H9 (cell line): Measurements from ENCODE around the gene C3orf20. TPM values are rescaled to one million over a fixed set of nuclear protein-coding genes. Genes with fewer than 3 reads are reported as not detected.
"Not testable (repeated sequence)": the region's sequence is repeated elsewhere in the genome, so short reads cannot be mapped to it uniquely, and the experiment has no call there.

Source experiments
- DNase-seq: peaks from one replicate; pipeline ENCODE4 v3.0.0-alpha.2; 2017
- H2AFZ ChIP-seq: one replicate; pipeline ENCODE4 v1.6.1; 2013; ENCODE audit warnings: mild to moderate bottlenecking, low read length, control low read depth, moderate library complexity
- H2AK5ac ChIP-seq: 2 replicates; pipeline ENCODE4 v1.6.1; 2013; ENCODE audit warnings: low read length, control low read depth, mixed read lengths; ENCODE audit not compliant: insufficient read length
- H2BK120ac ChIP-seq: one replicate; pipeline ENCODE4 v1.6.1; 2013; ENCODE audit warnings: low read depth, mild to moderate bottlenecking, low read length, control low read depth, inconsistent platforms; ENCODE audit not compliant: poor library complexity, severe bottlenecking
- H2BK12ac ChIP-seq: 2 replicates; pipeline ENCODE4 v1.6.1; 2013; ENCODE audit warnings: low read length, control low read depth, mixed read lengths, low read depth; ENCODE audit not compliant: insufficient read length
- H2BK15ac ChIP-seq: 2 replicates; pipeline ENCODE4 v1.6.1; 2013; ENCODE audit warnings: low read depth, low read length, control low read depth
- H2BK20ac ChIP-seq: one replicate; pipeline ENCODE4 v1.6.1; 2013; ENCODE audit warnings: low read depth, mild to moderate bottlenecking, low read length, control low read depth, inconsistent platforms; ENCODE audit not compliant: poor library complexity, severe bottlenecking
- H2BK5ac ChIP-seq: 2 replicates; pipeline ENCODE4 v1.6.1; 2013; ENCODE audit warnings: low read length, control low read depth, mixed read lengths; ENCODE audit not compliant: insufficient read length
- H3K14ac ChIP-seq: 2 replicates; pipeline ENCODE4 v1.6.1; 2013; ENCODE audit warnings: low read length, control low read depth; ENCODE audit not compliant: insufficient read depth
- H3K18ac ChIP-seq: 2 replicates; pipeline ENCODE4 v1.6.1; 2013; ENCODE audit warnings: low read depth, mild to moderate bottlenecking, mixed read lengths, low read length, control low read depth; ENCODE audit not compliant: insufficient read length
- H3K23ac ChIP-seq: 2 replicates; pipeline ENCODE4 v1.6.1; 2013; ENCODE audit warnings: low read length, control low read depth, mixed read lengths, low read depth; ENCODE audit not compliant: insufficient read length
- H3K23me2 ChIP-seq: 2 replicates; pipeline ENCODE4 v1.6.1; 2013; ENCODE audit warnings: low read depth, mild to moderate bottlenecking, mixed read lengths, low read length, control low read depth; ENCODE audit not compliant: insufficient read length, poor library complexity, severe bottlenecking
- H3K27ac ChIP-seq: 2 replicates; pipeline ENCODE4 v1.5.1; 2013; ENCODE audit warnings: low read length, control low read depth, mixed read lengths, low read depth; ENCODE audit not compliant: insufficient read length
- H3K27me3 ChIP-seq: 2 replicates; pipeline ENCODE4 v1.6.1; 2013; ENCODE audit warnings: low read length, control low read depth, inconsistent platforms; ENCODE audit not compliant: insufficient read depth
- H3K4ac ChIP-seq: 2 replicates; pipeline ENCODE4 v1.6.1; 2013; ENCODE audit warnings: low read depth, mild to moderate bottlenecking, control low read depth, inconsistent platforms, low read length, moderate library complexity
- H3K4me1 ChIP-seq: 2 replicates; pipeline ENCODE4 v1.6.1; 2013; ENCODE audit warnings: low read length, control low read depth, inconsistent platforms; ENCODE audit not compliant: insufficient read depth
- H3K4me2 ChIP-seq: 2 replicates; pipeline ENCODE4 v1.6.1; 2013; ENCODE audit warnings: low read length, control low read depth, mixed read lengths; ENCODE audit not compliant: insufficient read length, insufficient read depth
- H3K56ac ChIP-seq: 2 replicates; pipeline ENCODE4 v1.6.1; 2013; ENCODE audit warnings: low read depth, mild to moderate bottlenecking, mixed read lengths, low read length, control low read depth; ENCODE audit not compliant: insufficient read length
- H3K79me1 ChIP-seq: 2 replicates; pipeline ENCODE4 v1.6.1; 2013; ENCODE audit warnings: low read depth, mild to moderate bottlenecking, moderate library complexity, low read length, control low read depth, inconsistent platforms; ENCODE audit not compliant: insufficient read depth, poor library complexity, severe bottlenecking
- H3K79me2 ChIP-seq: 2 replicates; pipeline ENCODE4 v1.6.1; 2013; ENCODE audit warnings: low read length, control low read depth, inconsistent platforms; ENCODE audit not compliant: insufficient read depth
- H3K9ac ChIP-seq: 2 replicates; pipeline ENCODE4 v1.6.1; 2013; ENCODE audit warnings: low read length, control low read depth, mixed read lengths; ENCODE audit not compliant: insufficient read length; ENCODE audit errors: extremely low read depth
- H3K9me3 ChIP-seq: one replicate; pipeline ENCODE4 v1.6.1; 2013; ENCODE audit warnings: low read depth, low read length, inconsistent platforms; ENCODE audit not compliant: control insufficient read depth
- H3T11ph ChIP-seq: one replicate; pipeline ENCODE4 v1.6.1; 2013; ENCODE audit warnings: mild to moderate bottlenecking, low read length, control low read depth, inconsistent platforms
- H4K20me1 ChIP-seq: one replicate; pipeline ENCODE4 v1.6.1; 2013; ENCODE audit not compliant: control insufficient read depth, insufficient read length, insufficient read depth
- H4K5ac ChIP-seq: 2 replicates; pipeline ENCODE4 v1.6.1; 2013; ENCODE audit warnings: low read depth, mild to moderate bottlenecking, mixed read lengths, low read length, control low read depth; ENCODE audit not compliant: insufficient read length
- H4K8ac ChIP-seq: replicated peaks from 2 replicates; pipeline ENCODE4 v1.6.1; 2013; ENCODE audit warnings: low read length, control low read depth, mixed read lengths, low read depth; ENCODE audit not compliant: insufficient read length
- H4K91ac ChIP-seq: 2 replicates; pipeline ENCODE4 v1.6.1; 2013; ENCODE audit warnings: low read depth, mild to moderate bottlenecking, moderate library complexity, mixed read lengths, low read length, control low read depth; ENCODE audit not compliant: insufficient read length
- H3K27ac Mint-ChIP-seq, 3 experiments: 2 replicates in 2 of 3; 3 replicates in 1 of 3; pipeline ENCODE4 v1.8.0; 2020 to 2021; ENCODE audit warnings: mixed read lengths in 3 of 3, mild to moderate bottlenecking in 1 of 3, moderate library complexity in 1 of 3
- H3K27me3 Mint-ChIP-seq: 2 replicates; pipeline ENCODE4 v1.8.0; 2021; ENCODE audit warnings: low read depth, mild to moderate bottlenecking, moderate library complexity, mixed read lengths
- H3K36me3 Mint-ChIP-seq, 3 experiments: 2 replicates in 2 of 3; 3 replicates in 1 of 3; pipeline ENCODE4 v1.8.0; 2020 to 2021; ENCODE audit warnings: low read depth in 3 of 3, mixed read lengths in 3 of 3; ENCODE audit not compliant: insufficient read depth in 1 of 3
- H3K4me1 Mint-ChIP-seq, 2 experiments: 2 replicates each; pipeline ENCODE4 v1.8.0; 2020; ENCODE audit warnings: mixed read lengths in 2 of 2
- H3K4me3 Mint-ChIP-seq, 2 experiments: 2 replicates in 1 of 2; 3 replicates in 1 of 2; pipeline ENCODE4 v1.8.0; 2020 to 2021; ENCODE audit warnings: mild to moderate bottlenecking in 2 of 2, mixed read lengths in 2 of 2, moderate library complexity in 1 of 2
- H3K9me3 Mint-ChIP-seq, 2 experiments: 2 replicates in 1 of 2; 3 replicates in 1 of 2; pipeline ENCODE4 v1.8.0; 2020; ENCODE audit warnings: mild to moderate bottlenecking in 2 of 2, mixed read lengths in 2 of 2, moderate library complexity in 1 of 2
- WGBS: extraction: QIAGEN DNeasy Blood & Tissue Kit; methylation state at CpG from one replicate; pipeline ENCODE4 v1.1.7; 2013; ENCODE audit warnings: missing lambda C conversion rate, low lambda C conversion rate, mixed read lengths; ENCODE audit not compliant: insufficient read length; ENCODE audit errors: extremely low coverage; 5-methylcytosine and 5-hydroxymethylcytosine counted together
- total RNA-seq: library from RNA; stranded (reverse); gene quantifications from 2 replicates; pipeline ENCODE4 v1.2.1, GENCODE V29; 2021
- TF ChIP-seq, protein P1 (sequence below): fragments of 200-600 bp; sonication (generic); conservative IDR thresholded peaks from 3 replicates; pipeline ENCODE4 v1.8.0; 2021; ENCODE audit warnings: antibody characterized with exemption, mild to moderate bottlenecking

The C3orf20 gene
- total RNA-seq, 1 experiment from 2014 or later: not detected

- Histone ChIP-seq H3K4ac (no peak overlapping the region), H3K27ac (no peak overlapping the region), H2BK5ac (no peak overlapping the region), H3K4me1 (no peaks in the 10 kb centered on the region), H3K79me2 (no peaks in the 10 kb centered on the region), H3K23me2 (no peaks in the 10 kb centered on the region), H2AK5ac (no peak overlapping the region), H2BK15ac (no peak overlapping the region), H3K14ac (no peak overlapping the region), H2BK12ac (no peak overlapping the region), H4K20me1 (no peaks in the 10 kb centered on the region), H3K9ac (no peak overlapping the region), H2AFZ (no peak overlapping the region), H3K9me3 (no peaks in the 10 kb centered on the region), H3T11ph (no peak overlapping the region), H3K27me3 (no peaks in the 10 kb centered on the region), H4K8ac (no peak overlapping the region), H3K18ac (no peak overlapping the region), H3K23ac (no peak overlapping the region), H4K5ac (no peak overlapping the region), H3K56ac (no peak overlapping the region), H3K4me2 (no peak overlapping the region), H2BK120ac (no peak overlapping the region), H3K79me1 (no peaks in the 10 kb centered on the region), H2BK20ac (no peak overlapping the region), H4K91ac (no peak overlapping the region)
- Mint-ChIP-seq H3K9me3 (peaks cover 17 to 18% of the 10 kb centered on the region in 2 experiments), H3K27me3 (peaks cover 33% of the 10 kb centered on the region), H3K4me3 (no peak overlapping the region), H3K4me1 (no peaks in the 10 kb centered on the region), H3K36me3 (peaks cover 0 to 2% (median 0%) of the 10 kb centered on the region in 3 experiments; a peak in 1 of 7 replicates), H3K27ac (no peak overlapping the region)
- TF ChIP-seq, protein P1, sequence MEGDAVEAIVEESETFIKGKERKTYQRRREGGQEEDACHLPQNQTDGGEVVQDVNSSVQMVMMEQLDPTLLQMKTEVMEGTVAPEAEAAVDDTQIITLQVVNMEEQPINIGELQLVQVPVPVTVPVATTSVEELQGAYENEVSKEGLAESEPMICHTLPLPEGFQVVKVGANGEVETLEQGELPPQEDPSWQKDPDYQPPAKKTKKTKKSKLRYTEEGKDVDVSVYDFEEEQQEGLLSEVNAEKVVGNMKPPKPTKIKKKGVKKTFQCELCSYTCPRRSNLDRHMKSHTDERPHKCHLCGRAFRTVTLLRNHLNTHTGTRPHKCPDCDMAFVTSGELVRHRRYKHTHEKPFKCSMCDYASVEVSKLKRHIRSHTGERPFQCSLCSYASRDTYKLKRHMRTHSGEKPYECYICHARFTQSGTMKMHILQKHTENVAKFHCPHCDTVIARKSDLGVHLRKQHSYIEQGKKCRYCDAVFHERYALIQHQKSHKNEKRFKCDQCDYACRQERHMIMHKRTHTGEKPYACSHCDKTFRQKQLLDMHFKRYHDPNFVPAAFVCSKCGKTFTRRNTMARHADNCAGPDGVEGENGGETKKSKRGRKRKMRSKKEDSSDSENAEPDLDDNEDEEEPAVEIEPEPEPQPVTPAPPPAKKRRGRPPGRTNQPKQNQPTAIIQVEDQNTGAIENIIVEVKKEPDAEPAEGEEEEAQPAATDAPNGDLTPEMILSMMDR: no peak
- WGBS: no CpG with 5 or more reads among the region's 1 CpG
- DNase-seq: no peak
Observed at GRCh38 chr3:14750650-14751049, 75.7 kb downstream of the C3orf20 start.

- not testable (repeated sequence) for H3K27me3 ChIP-seq, H2AFZ ChIP-seq, H3K27ac ChIP-seq, H3K23ac ChIP-seq, H3K9ac ChIP-seq, H3K27ac Mint-ChIP-seq, H3T11ph ChIP-seq, H3K36me3 Mint-ChIP-seq, H3K79me2 ChIP-seq, H2AK5ac ChIP-seq, H3K4me1 ChIP-seq, H2BK12ac ChIP-seq, H3K4me2 ChIP-seq, H3K23me2 ChIP-seq, H3K56ac ChIP-seq, H3K14ac ChIP-seq, H2BK15ac ChIP-seq, H2BK20ac ChIP-seq, H3K18ac ChIP-seq, H3K4me1 Mint-ChIP-seq, H4K20me1 ChIP-seq, H4K91ac ChIP-seq, H2BK120ac ChIP-seq, H4K8ac ChIP-seq, H3K4me3 Mint-ChIP-seq, H4K5ac ChIP-seq, H3K4ac ChIP-seq, H3K79me1 ChIP-seq, H2BK5ac ChIP-seq, H3K9me3 ChIP-seq, DNase-seq
- Mint-ChIP-seq H3K27me3 (peaks cover 27% of the 10 kb centered on the region), H3K9me3 (peaks cover 17 to 18% of the 10 kb centered on the region in 2 experiments)
Observed at GRCh38 chr3:14752979-14753378, 78.0 kb downstream of the C3orf20 start.
